GM12872 (cell line): ENCODE data around the gene WWOX.

ENCODE experiments used
- CTCF ChIP-seq: IDR thresholded peaks from 3 replicates; pipeline ENCODE4 v1.5.1; 2011; ENCODE audit warnings: low read depth, mild to moderate bottlenecking, low read length, moderate library complexity; ENCODE audit not compliant: insufficient read depth

Gene WWOX

GRCh38 chr16:78133919-78134318 is 34.5 kb downstream of the WWOX start:
- no peak for TF ChIP-seq CTCF

- no peak for TF ChIP-seq CTCF
Observed at GRCh38 chr16:78134944-78135619, 35.6 kb downstream of the WWOX start.

- TF ChIP-seq CTCF, result no peak
Observed at GRCh38 chr16:78137179-78137578, 37.7 kb downstream of the WWOX start.

GRCh38 chr16:78137782-78138616 is 38.5 kb downstream of the WWOX start:
- no peak for TF ChIP-seq CTCF

- no peak for TF ChIP-seq CTCF
Observed at GRCh38 chr16:78140818-78141466, 41.5 kb downstream of the WWOX start.

- no peak for TF ChIP-seq CTCF
Observed at GRCh38 chr16:78142788-78143187, 43.3 kb downstream of the WWOX start.

- TF ChIP-seq CTCF, result no peak
Observed at GRCh38 chr16:78146807-78147206, 47.4 kb downstream of the WWOX start.
